Nephron progenitor cell (in vitro differentiated cells): ENCODE data around the gene NCMAP.

ENCODE experiments used
- DNase-seq: peaks from one replicate; pipeline ENCODE4 v3.0.0; 2021
- H3K27ac Mint-ChIP-seq: 2 replicates; pipeline ENCODE4 v1.8.0; 2021; ENCODE audit warnings: mild to moderate bottlenecking, moderate library complexity, mixed read lengths
- H3K27me3 Mint-ChIP-seq: 2 replicates; pipeline ENCODE4 v1.8.0; 2021; ENCODE audit warnings: mild to moderate bottlenecking, low read depth, mixed read lengths; ENCODE audit not compliant: poor library complexity
- H3K36me3 Mint-ChIP-seq: 2 replicates; pipeline ENCODE4 v1.8.0; 2021; ENCODE audit warnings: low read depth, mixed read lengths
- H3K4me1 Mint-ChIP-seq: 2 replicates; pipeline ENCODE4 v1.8.0; 2021; ENCODE audit warnings: mixed read lengths
- H3K4me3 Mint-ChIP-seq: 2 replicates; pipeline ENCODE4 v1.8.0; 2021; ENCODE audit warnings: mild to moderate bottlenecking, moderate library complexity, mixed read lengths
- H3K9me3 Mint-ChIP-seq: 2 replicates; pipeline ENCODE4 v1.8.0; 2021; ENCODE audit warnings: mild to moderate bottlenecking, moderate library complexity, mixed read lengths
- CTCF ChIP-seq: fragments of 200-600 bp; sonication (generic); IDR thresholded peaks from 2 replicates; pipeline ENCODE4 v1.5.0; 2021; ENCODE audit warnings: antibody characterized with exemption

NCMAP gene

GRCh38 chr1:24560361-24560760, 4.5 kb downstream of the NCMAP start:
- Mint-ChIP-seq H3K36me3 (no peaks in the 10 kb centered on the region), H3K27ac (no peak overlapping the region), H3K9me3 (no peaks in the 10 kb centered on the region), H3K4me3 (no peak overlapping the region), H3K4me1 (peaks cover 24% of the 10 kb centered on the region), H3K27me3 (peaks cover 55% of the 10 kb centered on the region)
- DNase-seq = no peak
- TF ChIP-seq CTCF = no peak

- Mint-ChIP-seq H3K4me1 (peaks cover 25% of the 10 kb centered on the region), H3K27me3 (peaks cover 41% of the 10 kb centered on the region), H3K36me3 (no peaks in the 10 kb centered on the region)
Measured at GRCh38 chr1:24562625-24563024, 6.7 kb downstream of the NCMAP start.

GRCh38 chr1:24564695-24565094, 8.8 kb downstream of the NCMAP start:
- H3K36me3 Mint-ChIP-seq = no peaks in the 10 kb centered on the region
- H3K4me3 Mint-ChIP-seq = no peak overlapping the region
- no peak for TF ChIP-seq CTCF
- peaks cover 19% of the 10 kb centered on the region for H3K4me1 Mint-ChIP-seq
- no peaks in the 10 kb centered on the region for H3K9me3 Mint-ChIP-seq
- no peak overlapping the region for H3K27ac Mint-ChIP-seq
- no peak for DNase-seq
- H3K27me3 Mint-ChIP-seq = peaks cover 26% of the 10 kb centered on the region

More at GRCh38 chr1:24562625-24563024, 6.7 kb downstream of the NCMAP start:
- DNase-seq = no peak
- Mint-ChIP-seq H3K4me3 (no peak overlapping the region), H3K9me3 (no peaks in the 10 kb centered on the region), H3K27ac (no peak overlapping the region)
- no peak for TF ChIP-seq CTCF

GRCh38 chr1:24566236-24566867, 10.5 kb downstream of the NCMAP start:
- DNase-seq = no peak
- Mint-ChIP-seq H3K27me3 (peaks cover 21% of the 10 kb centered on the region), H3K36me3 (no peaks in the 10 kb centered on the region), H3K9me3 (no peaks in the 10 kb centered on the region), H3K27ac (no peak overlapping the region), H3K4me3 (no peak overlapping the region), H3K4me1 (peaks cover 19% of the 10 kb centered on the region)
- no peak for TF ChIP-seq CTCF

GRCh38 chr1:24567792-24568388, 12.0 kb downstream of the NCMAP start:
- no peak overlapping the region for H3K4me3 Mint-ChIP-seq
- peak overlapping the region; percentile 46 for H3K27ac Mint-ChIP-seq

More at GRCh38 chr1:24567792-24568388, 12.0 kb downstream of the NCMAP start:
- Mint-ChIP-seq H3K9me3 (no peaks in the 10 kb centered on the region), H3K36me3 (no peaks in the 10 kb centered on the region), H3K4me1 (peaks cover 19% of the 10 kb centered on the region), H3K27me3 (peaks cover 16% of the 10 kb centered on the region)
- TF ChIP-seq CTCF = no peak
- peak; percentile 34 for DNase-seq
